Neural cell (in vitro differentiated cells): ENCODE data around the gene CUX1.

Experiments used
- CTCF ChIP-seq: fragments of 450-650 bp; IDR thresholded peaks from 2 replicates; pipeline ENCODE4 v1.5.1; 2014; ENCODE audit warnings: antibody characterized with exemption, mild to moderate bottlenecking, moderate library complexity; ENCODE audit not compliant: poor library complexity, severe bottlenecking
- EZH2 ChIP-seq: fragments of 200-600, 300-800 bp; shearing (Covaris generic), sonication (generic); IDR thresholded peaks from 2 replicates; pipeline ENCODE4 v1.6.1; 2014; ENCODE audit warnings: antibody characterized with exemption, low read length, borderline replicate concordance, mild to moderate bottlenecking; ENCODE audit not compliant: insufficient read depth, poor library complexity, severe bottlenecking

- TF ChIP-seq CTCF, result no peak
- no peak for TF ChIP-seq EZH2
Measured at GRCh38 chr7:101906291-101907240, 89.1 kb downstream of the CUX1 start.
